Parathyroid adenoma (tissue), 2 donors: Measurements from ENCODE around the gene NYAP1.

Experiments
- H2AFZ ChIP-seq: fragments of 300-600 bp; sonication (generic); one replicate; pipeline ENCODE4 v1.7.0; 2017; ENCODE audit warnings: antibody characterized with exemption, mild to moderate bottlenecking
- H3K27ac ChIP-seq: fragments of 300-600 bp; sonication (generic); one replicate; pipeline ENCODE4 v1.7.0; 2017
- H3K27me3 ChIP-seq: fragments of 300-600 bp; sonication (generic); one replicate; pipeline ENCODE4 v1.7.0; 2017; ENCODE audit warnings: low read length; ENCODE audit not compliant: control insufficient read depth, insufficient read depth
- H3K36me3 ChIP-seq: fragments of 300-600 bp; sonication (generic); one replicate; pipeline ENCODE4 v1.7.0; 2017; ENCODE audit warnings: low read length; ENCODE audit not compliant: control insufficient read depth, insufficient read depth
- H3K4me1 ChIP-seq: fragments of 300-600 bp; sonication (generic); one replicate; pipeline ENCODE4 v1.7.0; 2017; ENCODE audit warnings: control low read depth
- H3K4me2 ChIP-seq: fragments of 300-600 bp; sonication (generic); one replicate; pipeline ENCODE4 v1.7.0; 2017; ENCODE audit warnings: low read length
- H3K4me3 ChIP-seq: fragments of 300-600 bp; sonication (generic); one replicate; pipeline ENCODE4 v1.7.0; 2017; ENCODE audit warnings: low read depth, low read length
- H3K79me2 ChIP-seq: fragments of 300-600 bp; sonication (generic); one replicate; pipeline ENCODE4 v1.7.0; 2017; ENCODE audit warnings: control low read depth
- H3K9ac ChIP-seq: fragments of 300-600 bp; sonication (generic); one replicate; pipeline ENCODE4 v1.7.0; 2017; ENCODE audit warnings: mild to moderate bottlenecking
- H3K9me3 ChIP-seq: fragments of 300-600 bp; sonication (generic); one replicate; pipeline ENCODE4 v1.7.0; 2017; ENCODE audit warnings: low read length; ENCODE audit not compliant: control insufficient read depth
- CTCF ChIP-seq: fragments of 300-600 bp; sonication (generic); IDR thresholded peaks from one replicate; pipeline ENCODE4 v1.7.0; 2017; ENCODE audit warnings: antibody characterized with exemption, mild to moderate bottlenecking
- donor health status: primary hyperparathyroidism.

The NYAP1 gene

GRCh38 chr7:100478958-100479660 is 4.6 kb upstream of the NYAP1 start, which contains the start of gene TSC22D4:
TSS of gene TSC22D4 (minus strand) at chr7:100479214. CDS start at chr7:100478038, 1,176 bp downstream.
- peak within 1 kb of the TSS; percentile 88 for H3K27ac ChIP-seq
- H3K36me3 ChIP-seq, result no peaks in the 10 kb centered on the region
- TF ChIP-seq CTCF, result no peak
- H3K4me2 ChIP-seq, result peak within 1 kb of the TSS; percentile 79
- H3K79me2 ChIP-seq, result peaks cover 2% of the 10 kb centered on the region
- peak within 1 kb of the TSS; percentile 92 for H3K4me3 ChIP-seq
- H3K27me3 ChIP-seq, result no peaks in the 10 kb centered on the region
- peak within 1 kb of the TSS; percentile 92 for H2AFZ ChIP-seq
- peak within 1 kb of the TSS; percentile 99 for H3K9ac ChIP-seq
- no peaks in the 10 kb centered on the region for H3K9me3 ChIP-seq
- peaks cover 12% of the 10 kb centered on the region for H3K4me1 ChIP-seq

- Histone ChIP-seq H3K4me1 (peaks cover 12% of the 10 kb centered on the region), H3K4me3 (no peak overlapping the region), H3K9ac (no peak overlapping the region), H3K79me2 (no peaks in the 10 kb centered on the region), H2AFZ (no peak overlapping the region), H3K27ac (no peak overlapping the region), H3K9me3 (no peaks in the 10 kb centered on the region), H3K4me2 (no peak overlapping the region), H3K27me3 (no peaks in the 10 kb centered on the region), H3K36me3 (no peaks in the 10 kb centered on the region)
- no peak for TF ChIP-seq CTCF
Measured at GRCh38 chr7:100481466-100481865, 2.3 kb upstream of the NYAP1 start.

- Histone ChIP-seq H3K27ac (no peak overlapping the region), H3K79me2 (no peaks in the 10 kb centered on the region), H3K4me2 (peak overlapping the region; percentile 75), H3K9me3 (no peaks in the 10 kb centered on the region), H2AFZ (peak overlapping the region; percentile 90), H3K36me3 (no peaks in the 10 kb centered on the region), H3K4me1 (peaks cover 10% of the 10 kb centered on the region), H3K4me3 (peak overlapping the region; percentile 42), H3K27me3 (no peaks in the 10 kb centered on the region), H3K9ac (no peak overlapping the region)
- no peak for TF ChIP-seq CTCF
Measured at GRCh38 chr7:100482728-100483089, 1.0 kb upstream of the NYAP1 start.

GRCh38 chr7:100483090-100483721 is 521 bp upstream of the NYAP1 start:
- peak; percentile 88 for TF ChIP-seq CTCF
- Histone ChIP-seq H3K27ac (no peak overlapping the region), H3K4me2 (peak overlapping the region; percentile 75), H3K4me1 (peaks cover 10% of the 10 kb centered on the region), H2AFZ (peak overlapping the region; percentile 90), H3K36me3 (no peaks in the 10 kb centered on the region), H3K9ac (no peak overlapping the region), H3K79me2 (no peaks in the 10 kb centered on the region), H3K4me3 (peak overlapping the region; percentile 42), H3K9me3 (no peaks in the 10 kb centered on the region), H3K27me3 (no peaks in the 10 kb centered on the region)
